Kidney (tissue), 14 donors: ENCODE results near the gene IL1RAPL1. TPM values are rescaled to one million over a fixed set of nuclear protein-coding genes. Genes with fewer than 3 reads are reported as not detected.

Source experiments
- DNase-seq, 5 donors: peaks; one replicate each; pipeline ENCODE4 v3.0.0-alpha.2; 2013 to 2020
- FAIRE-seq: peaks from 2 replicates; lab custom pipeline; 2012; peaks lifted over from hg19 to GRCh38; lab: Jason Lieb, UNC
- H3K27ac ChIP-seq, 2 donors: one replicate each; pipeline ENCODE4 v1.7.0; 2013; ENCODE audit warnings: low read depth in 2 of 2, low read length in 2 of 2, inconsistent platforms in 1 of 2
- H3K27me3 ChIP-seq: one replicate; pipeline ENCODE4 v1.7.1; 2013; ENCODE audit warnings: low read length, inconsistent platforms; ENCODE audit not compliant: control insufficient read depth, insufficient read depth
- H3K36me3 ChIP-seq, 3 donors: one replicate each; pipeline versions ENCODE4 v1.7.0 to v1.7.1; 2013; ENCODE audit warnings: low read length in 3 of 3, control low read depth in 1 of 3, inconsistent platforms in 1 of 3; ENCODE audit not compliant: insufficient read depth in 3 of 3, control insufficient read depth in 2 of 3
- H3K4me1 ChIP-seq, 3 donors: one replicate each; pipeline versions ENCODE4 v1.7.0 to v1.7.1; 2013; ENCODE audit warnings: low read length in 3 of 3, inconsistent platforms in 1 of 3, low read depth in 1 of 3; ENCODE audit not compliant: control insufficient read depth in 2 of 3, insufficient read depth in 2 of 3
- H3K4me3 ChIP-seq, 3 donors: one replicate each; pipeline versions ENCODE4 v1.7.0 to v1.8.1; 2013; ENCODE audit warnings: low read length in 3 of 3, control low read depth in 1 of 3, inconsistent platforms in 1 of 3
- H3K9ac ChIP-seq, 3 donors: one replicate each; pipeline versions ENCODE4 v1.7.0 to v1.7.1; 2013; ENCODE audit warnings: low read length in 3 of 3, control low read depth in 1 of 3, inconsistent platforms in 1 of 3
- H3K9me3 ChIP-seq, 3 donors: one replicate each; pipeline versions ENCODE4 v1.7.0 to v1.7.1; 2013; ENCODE audit warnings: low read length in 3 of 3, control low read depth in 1 of 3, inconsistent platforms in 1 of 3; ENCODE audit not compliant: control insufficient read depth in 2 of 3, insufficient read depth in 1 of 3
- CTCF ChIP-seq: IDR thresholded peaks from 3 replicates; pipeline ENCODE4 v1.5.1; 2012; ENCODE audit warnings: mild to moderate bottlenecking, moderate library complexity, borderline replicate concordance; ENCODE audit not compliant: insufficient read depth; ENCODE audit errors: extremely low read depth
- intact Hi-C: fragments of 100-400 bp; cut with DNase I; formaldehyde crosslinking; loops from one replicate; pipeline ENCODE4 v1.11.1; 2022
- polyA plus RNA-seq: library from polyadenylated mRNA; stranded (reverse); fragments of 350-450 nt; fragmentation: Illumina TruSeq; extraction: RNeasy Lipid Tissue Mini Kit (QIAGEN cat#74804); gene quantifications from one replicate; pipeline ENCODE4 v1.2.3, GENCODE V29; 2014; ENCODE audit warnings: low read depth, low replicate concordance; ENCODE audit not compliant: insufficient read depth
- total RNA-seq: library from RNA; stranded (reverse); fragmentation: NEBNext Ultra II Directional; extraction: Animal tissue kit (Norgen Biotek cat#: 25700); gene quantifications from one replicate; pipeline ENCODE4 v1.2.1, GENCODE V29; 2021
- donor health status: control.
- donor health status: control.
- donor health status: control.
- donor health status: control.
- donor health status: control.
- donor health status: DM: yes; HTN: yes; CAD: no.
- donor health status: Normal renal cell carcinoma (clear cell type).

Gene IL1RAPL1
- total and polyA plus RNA-seq, 2 donors from 2014 or later: 0.19 TPM; not detected in 1

- no peak for DNase-seq
- no peaks in the 10 kb centered on the region for H3K27me3 ChIP-seq
- no peaks in the 10 kb centered on the region for H3K4me1 ChIP-seq
- H3K4me3 ChIP-seq: no peak overlapping the region
- no peak overlapping the region for H3K27ac ChIP-seq
- FAIRE-seq: no peak
- intact Hi-C loops: no loop called here
- no peaks in the 10 kb centered on the region for H3K36me3 ChIP-seq
- TF ChIP-seq CTCF: no peak
- no peak overlapping the region for H3K9ac ChIP-seq
- H3K9me3 ChIP-seq: no peaks in the 10 kb centered on the region
Measured at GRCh38 chrX:29138003-29138402, 550.8 kb downstream of the IL1RAPL1 start.

DNA sequence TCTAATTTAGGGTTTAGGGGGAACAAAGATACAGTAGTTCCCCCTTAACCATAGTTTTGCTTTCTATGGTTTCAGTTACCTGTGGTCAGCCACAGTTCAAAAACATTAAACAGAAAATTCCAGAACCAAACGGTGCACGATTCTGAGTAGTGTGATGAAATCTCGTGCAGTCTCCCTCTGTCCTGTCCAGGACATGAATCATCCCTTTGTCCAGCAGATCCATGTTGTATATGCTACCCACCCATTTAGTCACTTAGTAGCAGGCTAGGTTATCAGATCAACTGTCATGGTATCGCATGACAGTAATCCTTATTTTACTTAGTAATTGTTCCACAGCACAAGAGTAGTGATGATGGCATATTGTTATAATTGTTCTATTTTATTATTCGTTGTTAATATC is 556.1 kb downstream of the IL1RAPL1 start:
- intact Hi-C loops: no loop called here
- TF ChIP-seq CTCF: no peak
- FAIRE-seq (no peak), DNase-seq (no peak)
- Histone ChIP-seq H3K4me3 (no peak overlapping the region), H3K27ac (no peak overlapping the region), H3K4me1 (no peaks in the 10 kb centered on the region), H3K27me3 (no peaks in the 10 kb centered on the region), H3K9ac (no peak overlapping the region), H3K9me3 (no peaks in the 10 kb centered on the region), H3K36me3 (no peaks in the 10 kb centered on the region)

GRCh38 chrX:29143756-29144155 is 556.5 kb downstream of the IL1RAPL1 start:
- no peaks in the 10 kb centered on the region for H3K4me1 ChIP-seq
- H3K9ac ChIP-seq: no peak overlapping the region
- H3K36me3 ChIP-seq: no peaks in the 10 kb centered on the region
- H3K27ac ChIP-seq: no peak overlapping the region
- H3K9me3 ChIP-seq: no peaks in the 10 kb centered on the region
- intact Hi-C loops: no loop called here
- no peaks in the 10 kb centered on the region for H3K27me3 ChIP-seq
- DNase-seq (no peak), FAIRE-seq (no peak)
- TF ChIP-seq CTCF: no peak
- no peak overlapping the region for H3K4me3 ChIP-seq

GRCh38 chrX:29145316-29145715 is 558.1 kb downstream of the IL1RAPL1 start:
- no peak for FAIRE-seq
- intact Hi-C loops: no loop called here
- Histone ChIP-seq H3K4me1 (no peaks in the 10 kb centered on the region), H3K27me3 (no peaks in the 10 kb centered on the region), H3K27ac (no peak overlapping the region), H3K36me3 (no peaks in the 10 kb centered on the region), H3K9ac (no peak overlapping the region), H3K9me3 (no peaks in the 10 kb centered on the region), H3K4me3 (no peak overlapping the region)
- TF ChIP-seq CTCF: no peak
- DNase-seq: no peak
